Right atrium auricular region (tissue), 2 donors: ENCODE data around the gene ASPHD1. TPM values are rescaled to one million over a fixed set of nuclear protein-coding genes. Genes with fewer than 3 reads are reported as not detected.

Source experiments
- DNase-seq: peaks from one replicate; pipeline ENCODE4 v3.0.0-alpha.2; 2019; ENCODE audit warnings: low spot score
- H3K27ac ChIP-seq, 2 donors: fragments of 200-600 bp; sonication (generic); 1 replicate in 1 of 2; 2 replicates in 1 of 2; pipeline ENCODE4 v1.5.1; 2016 to 2019
- H3K27me3 ChIP-seq, 2 donors: fragments of 200-600 bp; sonication (generic); one replicate each; pipeline versions ENCODE4 v1.5.1 to v1.6.0; 2017 to 2019
- H3K36me3 ChIP-seq: fragments of 200-600 bp; sonication (generic); one replicate; pipeline ENCODE4 v1.5.1; 2016
- H3K4me1 ChIP-seq, 2 donors: fragments of 200-600 bp; sonication (generic); one replicate each; pipeline versions ENCODE4 v1.5.1 to v1.6.0; 2017 to 2019
- H3K4me3 ChIP-seq, 2 donors: fragments of 200-600 bp; sonication (generic); 1 replicate in 1 of 2; 2 replicates in 1 of 2; pipeline ENCODE4 v1.5.1; 2017 to 2019; ENCODE audit warnings: mild to moderate bottlenecking in 1 of 2, moderate library complexity in 1 of 2
- H3K9me3 ChIP-seq, 2 donors: fragments of 200-600 bp; sonication (generic); one replicate each; pipeline ENCODE4 v1.5.1; 2019
- total RNA-seq, 2 donors: library from RNA; depleted of rRNA; stranded (reverse); fragments of >200 nt; gene quantifications; one replicate each; pipeline ENCODE4 v1.1.0, GENCODE V29; 2016
- TF ChIP-seq, protein P1 (sequence below), 2 donors: fragments of 200-600 bp; sonication (generic); IDR thresholded peaks; one replicate each; pipeline ENCODE4 v1.5.1; 2019; ENCODE audit warnings: antibody characterized with exemption in 2 of 2

Gene ASPHD1
- total RNA-seq, 2 donors from 2014 or later = 1.5 to 3.2 TPM

DNA sequence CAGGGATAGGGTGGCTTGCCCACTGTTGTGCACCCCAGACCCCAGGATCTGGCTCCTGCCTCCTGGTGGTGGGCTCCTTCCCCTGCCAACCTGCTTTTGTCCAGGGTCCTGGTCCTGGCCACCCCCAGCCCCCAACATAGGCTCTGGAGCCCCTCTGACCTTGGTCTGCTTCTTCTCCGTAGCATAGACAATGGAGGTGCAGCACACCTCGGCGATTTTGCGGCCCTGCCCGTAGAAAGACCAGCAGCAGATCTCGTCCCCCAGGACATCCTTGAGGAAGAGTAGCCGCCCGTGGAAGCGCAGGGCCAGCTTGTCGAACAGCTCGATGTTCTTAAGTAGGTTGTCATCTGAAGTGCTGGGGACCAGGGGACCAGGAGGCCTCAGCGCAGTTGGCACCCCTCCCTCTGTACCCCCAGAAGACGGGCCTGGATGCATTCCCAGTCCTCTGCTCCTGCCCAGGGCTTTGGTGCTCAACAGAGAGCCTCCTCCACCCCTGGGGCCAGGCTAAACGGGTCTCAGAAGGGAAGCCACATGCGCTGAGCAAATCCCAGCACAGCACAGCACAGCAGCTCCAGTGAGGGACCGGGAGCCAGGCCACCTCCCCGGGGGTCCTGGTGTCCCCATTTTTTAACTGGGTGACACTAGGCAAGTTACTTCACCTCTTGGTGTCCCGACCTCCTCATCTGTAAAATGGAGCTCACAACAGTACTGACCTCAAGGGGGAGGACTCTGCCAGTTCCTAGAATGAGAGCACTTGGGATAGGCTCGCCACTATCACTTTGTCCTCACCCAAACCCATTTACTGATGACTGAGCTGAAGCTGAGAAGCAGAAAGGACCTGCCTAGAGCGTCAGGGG, 10.8 kb downstream of the ASPHD1 start:
- no peak for DNase-seq
- H3K4me1 ChIP-seq = no peaks in the 10 kb centered on the region
- TF ChIP-seq, protein P1, sequence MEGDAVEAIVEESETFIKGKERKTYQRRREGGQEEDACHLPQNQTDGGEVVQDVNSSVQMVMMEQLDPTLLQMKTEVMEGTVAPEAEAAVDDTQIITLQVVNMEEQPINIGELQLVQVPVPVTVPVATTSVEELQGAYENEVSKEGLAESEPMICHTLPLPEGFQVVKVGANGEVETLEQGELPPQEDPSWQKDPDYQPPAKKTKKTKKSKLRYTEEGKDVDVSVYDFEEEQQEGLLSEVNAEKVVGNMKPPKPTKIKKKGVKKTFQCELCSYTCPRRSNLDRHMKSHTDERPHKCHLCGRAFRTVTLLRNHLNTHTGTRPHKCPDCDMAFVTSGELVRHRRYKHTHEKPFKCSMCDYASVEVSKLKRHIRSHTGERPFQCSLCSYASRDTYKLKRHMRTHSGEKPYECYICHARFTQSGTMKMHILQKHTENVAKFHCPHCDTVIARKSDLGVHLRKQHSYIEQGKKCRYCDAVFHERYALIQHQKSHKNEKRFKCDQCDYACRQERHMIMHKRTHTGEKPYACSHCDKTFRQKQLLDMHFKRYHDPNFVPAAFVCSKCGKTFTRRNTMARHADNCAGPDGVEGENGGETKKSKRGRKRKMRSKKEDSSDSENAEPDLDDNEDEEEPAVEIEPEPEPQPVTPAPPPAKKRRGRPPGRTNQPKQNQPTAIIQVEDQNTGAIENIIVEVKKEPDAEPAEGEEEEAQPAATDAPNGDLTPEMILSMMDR (IDR thresholded peaks at IDR 0.05) = no peak
- H3K27ac ChIP-seq = no peak overlapping the region
- H3K36me3 ChIP-seq = no peaks in the 10 kb centered on the region
- no peaks in the 10 kb centered on the region for H3K27me3 ChIP-seq
- no peak overlapping the region for H3K4me3 ChIP-seq
- H3K9me3 ChIP-seq = no peaks in the 10 kb centered on the region

DNA sequence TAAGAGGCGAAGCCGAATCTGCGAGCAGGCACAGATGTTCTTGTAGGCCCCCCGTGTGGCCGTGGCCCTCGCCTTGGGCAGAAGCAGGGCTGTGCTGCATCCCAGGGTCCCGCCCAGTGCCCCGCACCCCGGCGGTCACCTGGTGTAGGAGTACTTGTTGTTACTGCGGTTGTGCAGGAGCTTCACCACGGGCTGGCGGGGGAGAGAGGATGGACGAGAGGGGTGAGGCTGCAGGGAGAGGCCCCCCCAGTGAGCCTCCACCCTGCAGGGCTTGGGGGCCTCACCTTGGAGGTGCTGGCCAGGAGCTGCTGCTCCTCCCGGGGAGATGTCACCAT, 11.4 kb downstream of the ASPHD1 start:
- Histone ChIP-seq H3K36me3 (no peaks in the 10 kb centered on the region), H3K4me3 (no peak overlapping the region), H3K27ac (no peak overlapping the region), H3K9me3 (no peaks in the 10 kb centered on the region), H3K4me1 (no peaks in the 10 kb centered on the region), H3K27me3 (no peaks in the 10 kb centered on the region)
- TF ChIP-seq, protein P1 (IDR thresholded peaks at IDR 0.05) = no peak
- no peak for DNase-seq

DNA sequence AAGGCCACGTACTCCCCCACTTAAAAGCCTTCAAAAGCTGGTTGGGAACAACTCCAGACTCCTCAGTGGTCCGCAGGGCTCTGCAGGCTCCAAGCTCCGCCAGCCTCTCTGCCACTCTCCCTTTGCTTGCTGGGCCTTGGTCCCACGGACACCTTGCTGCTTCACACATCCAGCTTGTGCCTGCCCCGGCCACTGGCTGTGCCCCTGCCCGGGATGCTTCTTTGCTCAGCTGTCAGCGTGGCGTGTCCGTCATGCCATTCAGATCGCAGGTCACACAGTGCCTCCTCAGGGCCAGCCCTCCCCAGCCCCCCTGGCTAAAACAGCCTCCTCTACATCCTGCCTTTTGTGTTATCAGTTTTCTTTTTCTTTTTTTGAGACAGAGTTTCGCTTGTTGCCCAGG, 11.8 kb downstream of the ASPHD1 start:
- Histone ChIP-seq H3K4me1 (no peaks in the 10 kb centered on the region), H3K9me3 (no peaks in the 10 kb centered on the region), H3K27ac (no peak overlapping the region), H3K4me3 (no peak overlapping the region), H3K36me3 (no peaks in the 10 kb centered on the region), H3K27me3 (no peaks in the 10 kb centered on the region)
- TF ChIP-seq, protein P1 (IDR thresholded peaks at IDR 0.05) = no peak
- DNase-seq = no peak

DNA sequence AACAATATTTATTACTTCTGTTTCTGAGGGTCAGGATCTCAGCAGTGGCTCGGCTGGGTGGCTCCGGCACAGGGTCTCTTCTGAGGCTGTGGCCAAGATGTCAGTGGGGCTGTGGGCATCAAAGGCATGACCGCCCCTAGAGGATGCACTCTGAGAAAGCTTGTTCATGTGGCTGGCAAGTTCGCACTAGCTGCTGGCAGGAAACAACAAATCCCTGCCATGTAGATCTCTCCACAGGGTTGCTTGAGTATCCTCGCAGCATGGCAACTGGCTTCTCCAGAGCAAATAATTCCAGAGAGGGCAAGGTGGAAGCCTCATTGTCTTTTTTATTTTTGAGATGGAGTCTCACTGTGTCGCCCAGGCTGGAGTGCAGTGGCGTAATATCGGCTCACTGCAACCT, 13.2 kb downstream of the ASPHD1 start:
- Histone ChIP-seq H3K9me3 (no peaks in the 10 kb centered on the region), H3K4me3 (no peak overlapping the region), H3K36me3 (no peaks in the 10 kb centered on the region), H3K27ac (no peak overlapping the region), H3K27me3 (no peaks in the 10 kb centered on the region), H3K4me1 (no peaks in the 10 kb centered on the region)
- TF ChIP-seq, protein P1 (IDR thresholded peaks at IDR 0.05) = no peak
- no peak for DNase-seq

DNA sequence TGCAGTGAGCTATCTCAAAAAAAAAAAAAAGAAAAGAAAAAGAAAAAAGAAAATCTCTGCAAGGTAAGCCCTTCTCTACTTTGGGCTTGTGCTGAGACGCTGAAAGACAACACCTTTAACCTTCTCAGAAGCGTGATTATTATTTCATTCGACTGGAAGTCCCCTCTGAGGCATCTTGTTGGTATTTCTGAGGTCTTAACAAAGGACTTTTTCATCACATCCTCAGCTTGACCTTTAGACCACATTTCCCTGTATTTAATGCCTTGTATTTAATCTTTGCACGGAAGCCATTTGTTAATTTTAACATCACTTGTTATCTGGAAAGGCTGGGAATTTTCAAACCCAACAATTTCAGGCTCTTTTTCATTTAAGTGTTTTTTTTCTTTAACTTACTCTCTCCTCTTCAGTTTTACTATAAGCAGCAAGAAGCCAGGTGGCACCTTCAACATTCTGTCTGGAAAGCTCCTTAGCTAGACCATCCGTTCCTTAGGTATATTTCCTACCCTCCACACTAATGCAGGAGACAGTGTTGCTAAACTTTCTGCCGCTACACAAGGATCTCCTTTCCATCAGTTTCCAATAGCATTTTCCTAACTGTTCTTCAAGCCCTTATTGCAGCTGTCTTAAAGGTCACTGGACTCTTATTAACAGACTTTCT, 15.4 kb downstream of the ASPHD1 start:
- H3K36me3 ChIP-seq = no peaks in the 10 kb centered on the region
- TF ChIP-seq, protein P1 (IDR thresholded peaks at IDR 0.05) = no peak

More for the DNA sequence above, 15.4 kb downstream of the ASPHD1 start:
- no peak overlapping the region for H3K27ac ChIP-seq
- H3K4me3 ChIP-seq = no peak overlapping the region
- no peaks in the 10 kb centered on the region for H3K9me3 ChIP-seq
- no peaks in the 10 kb centered on the region for H3K27me3 ChIP-seq
- no peak for DNase-seq
- H3K4me1 ChIP-seq = no peaks in the 10 kb centered on the region
